HG03432 (cell line): ENCODE data around the gene SPANXN1.
"Not testable (repeated sequence)": the region's sequence is repeated elsewhere in the genome, so short reads cannot be mapped to it uniquely, and the experiment has no call there.

Source experiments
- ATAC-seq: cut with Tn5 transposase; IDR thresholded peaks from one replicate; pipeline ENCODE4 v1.9.1; 2021; ENCODE audit warnings: mild to moderate bottlenecking, moderate library complexity; ENCODE audit not compliant: unreplicated experiment

The SPANXN1 gene, protein sequence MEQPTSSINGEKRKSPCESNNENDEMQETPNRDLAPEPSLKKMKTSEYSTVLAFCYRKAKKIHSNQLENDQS

DNA sequence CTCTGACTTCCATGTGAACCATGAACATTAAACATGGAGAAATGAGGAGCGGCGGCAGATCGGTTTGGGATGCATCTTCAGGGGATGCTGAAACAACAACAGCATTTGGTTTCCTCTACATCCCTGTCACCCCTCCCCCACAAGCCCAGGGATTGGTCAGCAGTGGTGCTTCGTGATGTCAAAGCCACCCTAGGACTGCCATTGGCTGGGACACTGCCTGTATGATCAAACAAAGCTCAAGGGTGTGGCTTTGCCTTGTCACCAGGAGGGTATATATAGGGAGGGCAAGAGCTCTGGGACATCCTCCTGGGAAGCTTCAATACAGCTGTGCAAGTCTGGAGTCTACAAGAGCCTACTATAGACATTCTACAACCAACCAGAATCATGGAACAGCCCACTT, at the start of gene SPANXN1:
Gene SPANXN1, plus strand, starts transcription at position 301 of the 400 bp plus-strand sequence. Its CDS starts 84 bp downstream, at position 385.
- ATAC-seq, result not testable (repeated sequence)

DNA sequence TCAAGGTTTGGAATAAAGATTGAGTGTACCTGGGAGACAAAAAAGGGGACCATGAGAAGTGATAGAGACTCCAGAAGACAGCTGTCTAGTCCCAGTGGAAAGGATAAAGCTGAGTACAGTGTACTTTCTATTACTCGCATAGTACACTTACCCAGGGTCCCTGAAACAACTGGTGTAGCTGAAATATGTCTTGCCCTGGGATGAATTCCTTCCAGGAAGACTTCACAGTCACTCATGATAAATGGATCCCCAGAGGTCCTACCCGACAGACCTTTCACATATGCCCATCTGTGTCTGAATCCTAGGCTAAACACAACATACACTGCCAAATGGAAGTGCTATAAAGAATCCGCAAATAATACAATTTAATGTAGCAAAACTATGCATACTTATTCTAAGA, 48.2 kb upstream of the SPANXN1 start:
- ATAC-seq, result no peak

DNA sequence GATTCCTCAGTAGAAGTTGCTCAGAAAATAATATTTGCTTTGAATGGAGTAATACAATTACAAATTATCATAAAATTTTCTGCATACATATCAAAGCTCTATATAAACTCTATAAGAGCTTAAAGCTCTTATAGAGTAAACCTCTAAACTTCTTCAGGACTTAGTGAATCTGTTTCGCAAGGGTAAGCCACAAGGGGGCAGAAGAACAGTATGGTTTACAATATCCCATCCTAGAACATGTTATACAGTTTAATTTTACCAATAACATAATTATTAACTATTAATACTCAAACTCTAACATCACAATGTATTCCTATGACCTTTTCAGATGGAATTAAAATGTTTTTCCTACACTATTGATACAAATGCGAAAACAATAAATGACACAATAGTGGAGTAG, 33.8 kb upstream of the SPANXN1 start:
- no peak for ATAC-seq

DNA sequence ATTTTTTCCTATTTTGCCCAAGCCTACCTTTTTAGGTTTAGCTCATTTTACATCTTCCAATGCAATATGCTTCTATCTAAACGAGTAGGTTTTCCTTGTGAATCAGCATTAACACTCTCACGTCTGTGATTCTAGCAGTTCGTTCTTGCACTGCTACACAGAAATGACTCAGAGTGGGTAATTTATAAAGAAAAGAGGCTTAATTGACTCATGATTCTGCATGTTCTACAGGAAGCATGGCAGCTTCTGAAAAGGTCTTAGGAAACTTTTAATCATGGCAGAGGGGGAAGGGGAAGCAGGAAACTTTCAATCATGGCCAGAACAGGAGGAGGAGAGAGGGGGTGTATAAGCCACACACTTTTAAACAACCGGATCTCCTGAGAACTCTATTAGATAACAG, 44.9 kb downstream of the SPANXN1 start:
- ATAC-seq, result no peak
